ENCODE data around the gene CYP27C1. TPM values are rescaled to one million over a fixed set of nuclear protein-coding genes. Genes with fewer than 3 reads are reported as not detected.
A peak's percentile ranks its signal among the peaks of the same experiment; 100 is the strongest.

Gene CYP27C1
- total RNA-seq, 1 experiment from 2014 or later, result not detected

GRCh38 chr2:127205218-127206125 lies 14.6 kb downstream of the CYP27C1 start (continued):
- TF ChIP-seq MAX (IDR thresholded peaks at IDR 0.05) (no peak), ZBTB33 (IDR thresholded peaks at IDR 0.05; ENCODE audit: extremely low read depth, insufficient replicate concordance, low read length) (no peak), EGR1 (IDR thresholded peaks at IDR 0.05; ENCODE audit: low read depth) (no peak), POLR2A (IDR thresholded peaks at IDR 0.05; ENCODE audit: borderline replicate concordance, extremely low read depth, insufficient read depth, insufficient read length) (no peak)

- no peaks in the 10 kb centered on the region for H3K27me3 ChIP-seq (ENCODE audit: insufficient read depth, low read length)
- ATAC-seq, result no peak
- CTCF ChIA-PET, result no interaction called here
- H3K9me3 ChIP-seq (ENCODE audit: control insufficient read depth in 1 of 2, insufficient read depth in 1 of 2, low read depth in 1 of 2, low read length in 2 of 2), result no peaks in the 10 kb centered on the region
- H3K4me3 ChIP-seq (replicated peaks in 1 of 2; ENCODE audit: low read depth in 1 of 2, low read length in 2 of 2), result no peak overlapping the region
- DNase-seq (ENCODE audit: low read depth, low spot score), result no peak
- no peak for TF ChIP-seq ELF1 (IDR thresholded peaks at IDR 0.05; ENCODE audit: borderline replicate concordance, low read depth)
- no peak for TF ChIP-seq EGR1 (IDR thresholded peaks at IDR 0.05; ENCODE audit: low read depth)
- 0 out of 6 replicates have a peak, but pooled peaks of 1 of the 3 experiments have one; percentile 18 for TF ChIP-seq CTCF (IDR thresholded peaks at IDR 0.05 in 2 of 3, conservative IDR thresholded peaks at IDR 0.05 in 1 of 3; ENCODE audit: borderline replicate concordance in 1 of 3, insufficient read depth in 1 of 3, low read depth in 2 of 3, low read length in 2 of 3)
- no peak for TF ChIP-seq POLR2A (IDR thresholded peaks at IDR 0.05; ENCODE audit: borderline replicate concordance, extremely low read depth, insufficient read depth, insufficient read length)
- peak; percentile 10; the same call in 1 of the 2 replicates for TF ChIP-seq RAD21 (IDR thresholded peaks at IDR 0.05; ENCODE audit: low read depth)
- no peak for TF ChIP-seq TCF7L2 (IDR thresholded peaks at IDR 0.05; ENCODE audit: borderline replicate concordance, extremely low read depth, insufficient read depth, insufficient read length)
- no peak for TF ChIP-seq CBX3 (IDR thresholded peaks at IDR 0.05; ENCODE audit: low read depth)
- no peak for TF ChIP-seq ZBTB33 (IDR thresholded peaks at IDR 0.05; ENCODE audit: extremely low read depth, insufficient replicate concordance, low read length)
- H4K20me1 ChIP-seq (ENCODE audit: insufficient read depth), result no peaks in the 10 kb centered on the region
- no peak overlapping the region for H3K4me2 ChIP-seq (ENCODE audit: low read length)
- peaks cover 0 to 11% of the 10 kb centered on the region in 2 experiments; a peak in 2 of 4 replicates for H3K4me1 ChIP-seq (ENCODE audit: control insufficient read depth in 1 of 2, insufficient read depth in 2 of 2, low read length in 2 of 2)
- no peak overlapping the region for H3K9ac ChIP-seq (ENCODE audit: low read length)
- BruUV-seq (replicated peaks), result no TSS peak
- no peaks in the 10 kb centered on the region for H3K36me3 ChIP-seq (ENCODE audit: control insufficient read depth in 1 of 2, insufficient read depth in 2 of 2, low read length in 2 of 2)
- H2AFZ ChIP-seq (ENCODE audit: low read depth, low read length, poor library complexity, severe bottlenecking), result no peak overlapping the region
- H3K27ac ChIP-seq (ENCODE audit: low read depth, low read length), result no peak overlapping the region
- POLR2A ChIA-PET, result no interaction called here
- no peaks in the 10 kb centered on the region for H3K9me2 ChIP-seq (ENCODE audit: insufficient read depth)
- intact Hi-C loops (cut with micrococcal nuclease), result no loop called here
- RAD21 ChIA-PET (ENCODE audit: low non-redundant PET in 1 of 2, low total read pairs in 2 of 2, uncharacterized antibody in 2 of 2, unreplicated experiment in 2 of 2), result no interaction called here
- H3K79me2 ChIP-seq (ENCODE audit: insufficient read depth, low read length), result no peaks in the 10 kb centered on the region
Measured at GRCh38 chr2:127201452-127201851, 18.6 kb downstream of the CYP27C1 start.
